ENCODE measurements around the gene CPTP.
A peak's percentile ranks its signal among the peaks of the same experiment; 100 is the strongest.
"Not testable (repeated sequence)": the region's sequence is repeated elsewhere in the genome, so short reads cannot be mapped to it uniquely, and the experiment has no call there.

Gene CPTP

GRCh38 chr1:1307261-1307922 is 17.2 kb upstream of the CPTP start:
- DNase-seq (ENCODE audit: low read depth), result no peak

DNA sequence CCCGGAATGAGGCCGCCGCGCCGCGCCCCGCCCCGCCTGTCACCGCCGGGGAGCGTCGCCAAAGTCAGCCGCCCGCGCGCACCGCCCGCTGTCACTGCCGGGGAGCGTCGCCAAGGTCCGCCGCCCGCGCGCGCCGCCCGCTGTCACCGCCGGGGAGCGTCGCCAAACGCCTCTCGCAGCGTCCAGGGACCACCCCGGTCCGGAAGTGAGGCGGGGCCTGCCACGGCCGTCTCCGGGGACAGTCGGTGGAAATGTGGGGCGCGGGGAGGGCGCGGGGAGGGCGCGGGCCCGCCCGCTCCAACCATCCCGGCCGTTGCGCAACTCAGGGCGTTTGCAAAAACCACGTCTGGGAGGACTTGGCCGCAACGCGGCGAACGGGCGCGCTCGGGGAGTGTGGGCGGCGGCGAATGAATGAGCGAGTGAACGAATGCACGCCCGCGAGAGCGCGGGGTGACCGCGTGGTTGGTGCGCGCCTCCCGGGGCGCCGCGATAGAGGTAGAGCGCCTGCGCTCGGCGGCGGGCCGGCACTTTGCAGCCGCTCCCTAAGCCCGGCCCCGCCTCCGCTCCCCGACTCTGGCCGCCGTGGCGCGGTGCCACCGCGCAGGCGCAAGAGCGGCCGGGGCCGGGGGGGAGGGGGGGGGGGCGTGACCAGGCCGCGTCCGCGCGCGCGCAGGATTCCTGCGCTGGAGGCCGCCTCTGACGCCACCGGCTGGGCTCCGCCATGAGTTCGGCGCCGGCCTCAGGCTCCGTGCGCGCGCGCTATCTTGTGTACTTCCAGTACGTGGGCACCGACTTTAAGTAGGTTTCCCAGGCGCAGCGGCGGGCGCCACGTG is 16.5 kb upstream of the CPTP start, which contains the start of the genes ACAP3 and PUSL1:
TSS of gene ACAP3 (minus strand) at position 8 of the 833 bp plus-strand sequence. CDS start 115 bp downstream, outside the sequence.
TSS of gene PUSL1 (plus strand) at position 675 of the 833 bp plus-strand sequence. CDS start at position 722, 47 bp downstream.
- peak; percentile 68 for DNase-seq (ENCODE audit: low read depth)

- no peak for DNase-seq (ENCODE audit: low read depth)
These were observed 15.8 kb upstream of the CPTP start for GRCh38 chr1:1308756-1309250.

DNA sequence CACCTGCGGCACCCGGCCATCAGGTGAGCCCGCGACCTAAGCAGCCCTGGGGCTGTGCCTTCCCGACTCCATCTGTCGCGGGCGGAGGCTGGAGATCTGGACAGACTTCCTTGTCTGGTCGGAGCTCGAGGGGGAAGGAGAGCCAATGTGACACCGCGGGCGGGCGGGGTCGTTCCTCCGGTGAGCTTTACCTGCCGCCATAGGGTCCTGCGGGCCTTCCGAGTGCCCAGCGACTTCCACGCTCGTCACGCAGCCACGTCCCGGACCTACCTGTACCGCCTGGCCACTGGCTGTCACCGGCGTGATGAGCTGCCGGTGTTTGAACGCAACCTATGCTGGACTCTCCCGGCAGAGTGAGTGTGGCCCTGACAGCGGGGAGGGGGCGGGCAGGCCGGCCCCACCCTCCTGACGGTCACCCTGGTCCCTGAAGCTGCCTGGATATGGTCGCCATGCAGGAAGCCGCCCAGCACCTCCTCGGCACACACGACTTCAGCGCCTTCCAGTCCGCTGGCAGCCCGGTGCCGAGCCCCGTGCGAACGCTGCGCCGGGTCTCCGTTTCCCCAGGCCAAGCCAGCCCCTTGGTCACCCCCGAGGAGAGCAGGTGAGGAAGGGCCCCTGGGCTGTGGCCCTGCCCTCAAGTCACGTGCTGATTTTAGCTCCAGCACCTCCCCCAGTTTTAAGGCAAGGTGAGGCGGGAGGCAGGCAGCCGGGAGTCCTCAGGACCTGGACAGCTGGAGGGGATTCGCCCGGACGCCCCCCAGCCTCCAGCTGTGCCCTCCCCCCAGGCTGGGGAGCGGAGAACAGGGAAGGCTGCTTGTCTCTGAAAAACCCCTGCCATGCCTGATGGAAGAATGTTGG is 15.1 kb upstream of the CPTP start:
- no peak for DNase-seq (ENCODE audit: low read depth)

- no peak for DNase-seq (ENCODE audit: low read depth)
These were observed 14.6 kb upstream of the CPTP start for GRCh38 chr1:1310109-1310385.

GRCh38 chr1:1310476-1311053 is 14.0 kb upstream of the CPTP start:
- no peak for DNase-seq (ENCODE audit: low read depth)

- no peak for DNase-seq (ENCODE audit: low read depth)
These were observed 13.2 kb upstream of the CPTP start for GRCh38 chr1:1311107-1312104.

GRCh38 chr1:1312450-1313314 is 11.9 kb upstream of the CPTP start:
- no peak for DNase-seq (ENCODE audit: low read depth)

DNA sequence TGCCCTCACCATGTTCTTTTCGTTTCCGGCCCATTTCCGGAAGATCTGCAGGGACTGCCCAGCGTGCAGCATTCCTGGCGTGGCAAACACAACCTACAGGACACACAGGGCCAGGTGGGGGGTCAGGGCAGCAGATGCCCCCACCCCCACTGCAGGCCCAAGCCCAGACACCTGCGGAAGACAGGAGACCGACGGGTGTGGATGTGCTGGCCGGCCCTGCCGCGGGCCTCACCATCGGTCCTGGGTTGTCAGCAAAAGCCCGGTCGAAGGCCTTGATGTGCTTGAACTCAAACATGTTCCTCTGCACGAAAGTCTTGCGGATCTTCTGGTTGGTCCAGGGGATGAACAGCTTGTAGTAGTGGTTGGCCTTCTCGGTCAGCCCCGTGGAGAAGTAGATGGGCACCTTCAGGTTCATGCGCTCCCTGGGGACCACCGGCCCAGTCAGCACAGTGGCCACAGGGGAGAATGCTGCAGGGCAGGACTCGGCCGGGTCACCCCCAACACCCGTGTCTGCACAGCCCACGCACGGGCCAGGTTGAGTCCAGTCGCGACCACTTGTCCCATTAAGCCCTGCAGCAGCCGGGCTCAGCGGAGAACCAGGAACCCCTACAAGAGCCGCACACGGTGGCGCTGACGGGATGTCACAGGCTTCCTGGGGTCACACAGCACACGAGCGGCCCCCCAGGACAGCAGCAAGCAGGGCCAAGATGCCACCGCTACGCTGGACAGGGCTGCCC is 10.9 kb upstream of the CPTP start:
- DNase-seq (ENCODE audit: low read depth), result no peak

- DNase-seq (ENCODE audit: low read depth), result no peak
These were observed 10.4 kb upstream of the CPTP start for GRCh38 chr1:1314237-1314586.

- no peak for DNase-seq (ENCODE audit: low read depth)
These were observed 9.8 kb upstream of the CPTP start for GRCh38 chr1:1314678-1315335.

GRCh38 chr1:1315435-1315954 is 9.1 kb upstream of the CPTP start:
- no peak for DNase-seq (ENCODE audit: low read depth)

- DNase-seq (ENCODE audit: low read depth), result not testable (repeated sequence)
These were observed 8.4 kb upstream of the CPTP start for GRCh38 chr1:1316199-1316598.

- no peak for DNase-seq (ENCODE audit: low read depth)
These were observed 7.2 kb upstream of the CPTP start for GRCh38 chr1:1317420-1317819.

DNA sequence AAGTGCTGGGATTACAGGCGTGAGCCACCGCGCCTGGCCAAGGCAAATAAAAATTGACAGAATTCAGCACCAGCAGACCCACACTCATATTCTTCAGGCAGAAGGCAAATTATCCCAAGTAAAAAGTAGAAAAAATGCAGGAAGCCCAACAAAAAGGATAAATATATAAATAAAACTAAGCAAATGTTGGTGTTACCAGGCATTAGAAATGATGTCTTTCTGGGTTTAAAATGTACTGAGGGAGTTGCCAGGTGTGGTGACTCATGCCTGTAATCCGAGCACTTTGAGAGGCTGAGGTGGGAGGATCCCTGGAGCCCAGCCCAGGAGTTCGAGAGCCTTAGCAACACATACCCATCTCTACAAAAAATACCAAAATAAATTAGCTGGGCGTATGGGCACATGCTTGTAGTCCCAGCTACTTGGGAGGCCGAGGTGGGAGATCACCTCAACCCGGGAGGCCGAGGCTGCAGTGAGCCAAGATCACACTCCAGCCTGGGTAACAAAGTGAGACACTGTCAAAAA is 6.4 kb upstream of the CPTP start:
- peak; percentile 81 for DNase-seq (ENCODE audit: low read depth)

- DNase-seq (ENCODE audit: low read depth), result no peak
These were observed 5.6 kb upstream of the CPTP start for GRCh38 chr1:1318777-1319645.

DNA sequence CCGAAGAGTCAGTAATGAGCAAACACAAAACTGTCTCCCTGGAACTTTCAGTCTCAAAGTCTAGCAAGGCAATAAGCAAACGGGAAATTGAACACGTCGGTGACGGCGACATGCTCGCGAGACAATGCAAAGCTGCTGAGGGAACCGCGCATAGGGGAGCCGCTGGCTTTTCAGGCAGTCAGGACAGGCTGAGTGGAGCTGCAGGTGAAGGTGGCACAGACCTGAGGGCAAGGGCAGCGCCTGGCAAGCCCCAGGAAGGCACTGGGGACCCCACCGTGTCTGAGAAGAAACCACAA is 5.0 kb upstream of the CPTP start:
- DNase-seq (ENCODE audit: low read depth), result no peak

Data from HS-5 (cell line).